SK-N-MC (cell line): Measurements from ENCODE around the gene DCAF17.
"Not testable (repeated sequence)": the region's sequence is repeated elsewhere in the genome, so short reads cannot be mapped to it uniquely, and the experiment has no call there.

Experiments
- DNase-seq: peaks from one replicate; pipeline ENCODE4 v3.0.0-alpha.2; 2011; ENCODE audit warnings: low read depth, low spot score
- H3K27ac ChIP-seq: fragments of 200-600 bp; sonication (generic); 2 replicates; pipeline ENCODE4 v1.5.1; 2016; ENCODE audit warnings: mixed run types
- H3K36me3 ChIP-seq: fragments of 200-600 bp; sonication (generic); 2 replicates; pipeline ENCODE4 v1.6.1; 2017; ENCODE audit warnings: antibody characterized with exemption, low read length, mixed read lengths; ENCODE audit not compliant: insufficient read depth
- H3K4me3 ChIP-seq: fragments of 200-600 bp; sonication (generic); 2 replicates; pipeline ENCODE4 v1.5.1; 2016
- H3K9ac ChIP-seq: fragments of 200-600 bp; sonication (generic); 2 replicates; pipeline ENCODE4 v1.8.0; 2017; ENCODE audit warnings: mixed run types, mixed read lengths; ENCODE audit not compliant: insufficient read length
- H3K9me3 ChIP-seq: fragments of 200-600 bp; sonication (generic); 2 replicates; pipeline ENCODE4 v1.6.1; 2017; ENCODE audit warnings: low read depth, mild to moderate bottlenecking, antibody characterized with exemption, low read length, moderate library complexity, mixed read lengths
- EZH2 ChIP-seq: fragments of 200-600 bp; sonication (generic); IDR thresholded peaks from one replicate; pipeline ENCODE4 v1.6.1; 2017; ENCODE audit warnings: antibody characterized with exemption
- FOXP2 ChIP-seq: optimal IDR thresholded peaks from 2 replicates; pipeline ENCODE3; 2011; ENCODE audit warnings: mild to moderate bottlenecking, moderate library complexity; ENCODE audit not compliant: insufficient read depth; ENCODE audit errors: extremely low read length, control extremely low read depth
- POLR2AphosphoS5 ChIP-seq: IDR thresholded peaks from 2 replicates; pipeline ENCODE4 v1.6.1; 2012; ENCODE audit warnings: mild to moderate bottlenecking, low read depth, low read length, borderline replicate concordance

Gene DCAF17

GRCh38 chr2:171407676-171408044 lies 26.4 kb upstream of the DCAF17 start:
- Histone ChIP-seq H3K36me3 (no peaks in the 10 kb centered on the region), H3K4me3 (no peak overlapping the region), H3K9ac (no peak overlapping the region), H3K27ac (no peak overlapping the region), H3K9me3 (no peaks in the 10 kb centered on the region)
- TF ChIP-seq POLR2AphosphoS5 (no peak), FOXP2 (no peak), EZH2 (no peak)
- no peak for DNase-seq

- no peak for DNase-seq
- no peaks in the 10 kb centered on the region for H3K36me3 ChIP-seq
- no peak overlapping the region for H3K9ac ChIP-seq
- peak overlapping the region; percentile 11; the same call in 1 of the 2 replicates for H3K27ac ChIP-seq
- TF ChIP-seq POLR2AphosphoS5 (no peak), EZH2 (no peak), FOXP2 (no peak)
- H3K4me3 ChIP-seq = peak overlapping the region; percentile 55
- no peaks in the 10 kb centered on the region for H3K9me3 ChIP-seq
These were observed 24.5 kb upstream of the DCAF17 start for GRCh38 chr2:171409436-171409971.

GRCh38 chr2:171410101-171410500 lies 23.9 kb upstream of the DCAF17 start:
- peak overlapping the region; percentile 55 for H3K4me3 ChIP-seq
- peak; percentile 12 for DNase-seq
- no peaks in the 10 kb centered on the region for H3K36me3 ChIP-seq
- TF ChIP-seq EZH2 = no peak
- H3K9me3 ChIP-seq = no peaks in the 10 kb centered on the region
- peak overlapping the region; percentile 11; the same call in 1 of the 2 replicates for H3K27ac ChIP-seq
- no peak overlapping the region for H3K9ac ChIP-seq

GRCh38 chr2:171410624-171411023 lies 23.4 kb upstream of the DCAF17 start:
- no peak for TF ChIP-seq POLR2AphosphoS5
- no peak for TF ChIP-seq EZH2
- TF ChIP-seq FOXP2 = no peak
- Histone ChIP-seq H3K27ac (peak overlapping the region; percentile 15; the same call in 1 of the 2 replicates), H3K4me3 (no peak overlapping the region), H3K36me3 (no peaks in the 10 kb centered on the region), H3K9ac (no peak overlapping the region), H3K9me3 (no peaks in the 10 kb centered on the region)
- DNase-seq = no peak

- H3K4me3 ChIP-seq = no peak overlapping the region
- no peaks in the 10 kb centered on the region for H3K36me3 ChIP-seq
- no peaks in the 10 kb centered on the region for H3K9me3 ChIP-seq
- H3K9ac ChIP-seq = no peak overlapping the region
- DNase-seq = no peak
- peak overlapping the region; percentile 52; the same call in 1 of the 2 replicates for H3K27ac ChIP-seq
- TF ChIP-seq POLR2AphosphoS5 = no peak
- TF ChIP-seq EZH2 = no peak
- TF ChIP-seq FOXP2 = no peak
These were observed 22.8 kb upstream of the DCAF17 start for GRCh38 chr2:171411214-171411613.

GRCh38 chr2:171411791-171412483 lies 22.1 kb upstream of the DCAF17 start:
- no peak for TF ChIP-seq FOXP2
- no peak for TF ChIP-seq POLR2AphosphoS5
- TF ChIP-seq EZH2 = no peak
- H3K9me3 ChIP-seq = no peaks in the 10 kb centered on the region
- H3K36me3 ChIP-seq = no peaks in the 10 kb centered on the region
- no peak for DNase-seq
- H3K4me3 ChIP-seq = no peak overlapping the region
- H3K9ac ChIP-seq = no peak overlapping the region
- H3K27ac ChIP-seq = peak overlapping the region; percentile 52; the same call in 1 of the 2 replicates

- no peak for TF ChIP-seq FOXP2
- no peak for TF ChIP-seq EZH2
- no peak for TF ChIP-seq POLR2AphosphoS5
- Histone ChIP-seq H3K36me3 (no peaks in the 10 kb centered on the region), H3K27ac (no peak overlapping the region), H3K9ac (no peak overlapping the region), H3K9me3 (no peaks in the 10 kb centered on the region), H3K4me3 (no peak overlapping the region)
- no peak for DNase-seq
These were observed 21.4 kb upstream of the DCAF17 start for GRCh38 chr2:171412571-171413175.

- H3K27ac ChIP-seq, DNase-seq, H3K9ac ChIP-seq, H3K36me3 ChIP-seq, H3K9me3 ChIP-seq, H3K4me3 ChIP-seq: not testable (repeated sequence)
These were observed 19.4 kb upstream of the DCAF17 start for GRCh38 chr2:171414645-171415044.
